K562 (cell line): Measurements from ENCODE around the gene PGM3. TPM values are rescaled to one million over a fixed set of nuclear protein-coding genes. Genes with fewer than 3 reads are reported as not detected.

Experiments
- CBX5 ChIP-seq: IDR thresholded peaks from 2 replicates; pipeline ENCODE4 v1.6.1; 2014; ENCODE audit warnings: low read depth, borderline replicate concordance
- CTBP1 ChIP-seq: fragments of 450-650 bp; IDR thresholded peaks from 2 replicates; pipeline ENCODE4 v1.6.1; 2016; ENCODE audit warnings: borderline replicate concordance
- LCOR ChIP-seq: sonication (generic); formaldehyde crosslinking; IDR thresholded peaks from 2 replicates; pipeline ENCODE4 v1.8.0; 2022; ENCODE audit warnings: mild to moderate bottlenecking, missing genetic modification reagents
- MAZ ChIP-seq, 2 experiments: fragments of 450-650 bp in 1 of 2; sonication (generic) in 1 of 2; formaldehyde crosslinking; IDR thresholded peaks in 1 of 2; conservative IDR thresholded peaks in 1 of 2; 2 replicates each; pipeline versions ENCODE4 v1.4.0 to v1.5.0; 2020; ENCODE audit warnings: mild to moderate bottlenecking in 1 of 2, missing genetic modification reagents in 1 of 2
- PHB ChIP-seq: fragments of 250-450 bp; sonication (Bioruptor Pico); IDR thresholded peaks from 2 replicates; pipeline ENCODE4 v1.5.0; 2021
- STAG1 ChIP-seq: sonication (generic); formaldehyde crosslinking; IDR thresholded peaks from 2 replicates; pipeline ENCODE4 v1.5.0; 2020; ENCODE audit warnings: missing genetic modification reagents, borderline replicate concordance
- STAT5A ChIP-seq: IDR thresholded peaks from 2 replicates; pipeline ENCODE4 v1.6.1; 2012; ENCODE audit warnings: low read length, inconsistent platforms, borderline replicate concordance
- ZFP36 ChIP-seq: fragments of 150-350 bp; IDR thresholded peaks from 2 replicates; pipeline ENCODE4 v1.6.1; 2018; ENCODE audit warnings: low read length, low read depth; ENCODE audit not compliant: partially characterized antibody
- ZSCAN29 ChIP-seq: fragments of 450-650 bp; IDR thresholded peaks from 2 replicates; pipeline ENCODE4 v1.6.1; 2017
- polyA plus RNA-seq, 8 experiments: library from polyadenylated mRNA; depleted of rRNA in 4 of 8; stranded (reverse) in 5 of 8; unstranded in 3 of 8; fragments of >200 nt; fragmentation: Nextera tagmentation in 2 of 8; fragmentation: Illumina TruSeq in 1 of 8; extraction: Ambion mirVana in 2 of 8; extraction: Trizol in 1 of 8; gene quantifications; 2 replicates each; pipeline versions ENCODE4 v1.2.1 to v1.2.3, GENCODE V29; 2011 to 2014; ENCODE audit warnings: inconsistent platforms in 1 of 8, missing spikeins in 1 of 8
- total RNA-seq, 7 experiments: library from RNA; depleted of rRNA in 6 of 7; stranded (reverse); fragments of >200 nt in 6 of 7; fragmentation: Illumina TruSeq in 2 of 7; extraction: Trizol in 2 of 7; gene quantifications; 2 replicates each; pipeline versions ENCODE4 v1.2.1 to v1.2.3, GENCODE V29; 2011 to 2021; ENCODE audit warnings: low replicate concordance in 1 of 7
- TF ChIP-seq, protein P1 (sequence below), 2 experiments: fragments of 450-650 bp; formaldehyde crosslinking in 1 of 2; IDR thresholded peaks; 2 replicates each; pipeline versions ENCODE4 v1.4.0 to v1.6.1; 2014 to 2020; ENCODE audit warnings: mild to moderate bottlenecking in 2 of 2, borderline replicate concordance in 1 of 2, low read depth in 1 of 2
- TF ChIP-seq, protein P2 (sequence below), 3 experiments: IDR thresholded peaks in 2 of 3; conservative IDR thresholded peaks in 1 of 3; 2 replicates each; pipeline ENCODE4 v1.5.1; 2011 to 2012; ENCODE audit warnings: low read length in 3 of 3, mild to moderate bottlenecking in 3 of 3, control low read depth in 2 of 3, improper control_type of control experiment in 1 of 3, inconsistent platforms in 1 of 3, low read depth in 1 of 3, mixed read lengths in 1 of 3, moderate library complexity in 1 of 3; ENCODE audit not compliant: insufficient read depth in 2 of 3
- TF ChIP-seq, protein P3 (sequence below): fragments of 450-650 bp; formaldehyde crosslinking; IDR thresholded peaks from 2 replicates; pipeline ENCODE4 v1.4.0; 2020; ENCODE audit warnings: mild to moderate bottlenecking, moderate library complexity

The PGM3 gene
- total and polyA plus RNA-seq, 9 of the 15 experiments (the other 6 are each of a cell fraction or from before 2014, with no cell fraction given), result 19.1 to 107 (median 50.5) TPM

- TF ChIP-seq, protein P1, sequence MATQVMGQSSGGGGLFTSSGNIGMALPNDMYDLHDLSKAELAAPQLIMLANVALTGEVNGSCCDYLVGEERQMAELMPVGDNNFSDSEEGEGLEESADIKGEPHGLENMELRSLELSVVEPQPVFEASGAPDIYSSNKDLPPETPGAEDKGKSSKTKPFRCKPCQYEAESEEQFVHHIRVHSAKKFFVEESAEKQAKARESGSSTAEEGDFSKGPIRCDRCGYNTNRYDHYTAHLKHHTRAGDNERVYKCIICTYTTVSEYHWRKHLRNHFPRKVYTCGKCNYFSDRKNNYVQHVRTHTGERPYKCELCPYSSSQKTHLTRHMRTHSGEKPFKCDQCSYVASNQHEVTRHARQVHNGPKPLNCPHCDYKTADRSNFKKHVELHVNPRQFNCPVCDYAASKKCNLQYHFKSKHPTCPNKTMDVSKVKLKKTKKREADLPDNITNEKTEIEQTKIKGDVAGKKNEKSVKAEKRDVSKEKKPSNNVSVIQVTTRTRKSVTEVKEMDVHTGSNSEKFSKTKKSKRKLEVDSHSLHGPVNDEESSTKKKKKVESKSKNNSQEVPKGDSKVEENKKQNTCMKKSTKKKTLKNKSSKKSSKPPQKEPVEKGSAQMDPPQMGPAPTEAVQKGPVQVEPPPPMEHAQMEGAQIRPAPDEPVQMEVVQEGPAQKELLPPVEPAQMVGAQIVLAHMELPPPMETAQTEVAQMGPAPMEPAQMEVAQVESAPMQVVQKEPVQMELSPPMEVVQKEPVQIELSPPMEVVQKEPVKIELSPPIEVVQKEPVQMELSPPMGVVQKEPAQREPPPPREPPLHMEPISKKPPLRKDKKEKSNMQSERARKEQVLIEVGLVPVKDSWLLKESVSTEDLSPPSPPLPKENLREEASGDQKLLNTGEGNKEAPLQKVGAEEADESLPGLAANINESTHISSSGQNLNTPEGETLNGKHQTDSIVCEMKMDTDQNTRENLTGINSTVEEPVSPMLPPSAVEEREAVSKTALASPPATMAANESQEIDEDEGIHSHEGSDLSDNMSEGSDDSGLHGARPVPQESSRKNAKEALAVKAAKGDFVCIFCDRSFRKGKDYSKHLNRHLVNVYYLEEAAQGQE (IDR thresholded peaks at IDR 0.05; ENCODE audit: borderline replicate concordance), result peak; percentile 73
- TF ChIP-seq, protein P1 (CRISPR knock-in tag; IDR thresholded peaks at IDR 0.05; ENCODE audit: low read depth), result no peak
- TF ChIP-seq MAZ (CRISPR knock-in tag; conservative IDR thresholded peaks at IDR 0.05 in 1 of 2, IDR thresholded peaks at IDR 0.05 in 1 of 2) (peak in 1 of 2 experiments; percentile 55; a peak in 1 of 4 replicates), STAG1 (peak; percentile 59; the same call in 1 of the 2 replicates), ZFP36 (no peak), CTBP1 (0 out of 2 replicates have a peak, but pooled peaks have one; percentile 18), STAT5A (no peak), CBX5 (no peak), LCOR (CRISPR knock-in tag) (0 out of 2 replicates have a peak, but pooled peaks have one; percentile 27), ZSCAN29 (no peak), PHB (CRISPR knock-in tag) (no peak)
- TF ChIP-seq, protein P2, sequence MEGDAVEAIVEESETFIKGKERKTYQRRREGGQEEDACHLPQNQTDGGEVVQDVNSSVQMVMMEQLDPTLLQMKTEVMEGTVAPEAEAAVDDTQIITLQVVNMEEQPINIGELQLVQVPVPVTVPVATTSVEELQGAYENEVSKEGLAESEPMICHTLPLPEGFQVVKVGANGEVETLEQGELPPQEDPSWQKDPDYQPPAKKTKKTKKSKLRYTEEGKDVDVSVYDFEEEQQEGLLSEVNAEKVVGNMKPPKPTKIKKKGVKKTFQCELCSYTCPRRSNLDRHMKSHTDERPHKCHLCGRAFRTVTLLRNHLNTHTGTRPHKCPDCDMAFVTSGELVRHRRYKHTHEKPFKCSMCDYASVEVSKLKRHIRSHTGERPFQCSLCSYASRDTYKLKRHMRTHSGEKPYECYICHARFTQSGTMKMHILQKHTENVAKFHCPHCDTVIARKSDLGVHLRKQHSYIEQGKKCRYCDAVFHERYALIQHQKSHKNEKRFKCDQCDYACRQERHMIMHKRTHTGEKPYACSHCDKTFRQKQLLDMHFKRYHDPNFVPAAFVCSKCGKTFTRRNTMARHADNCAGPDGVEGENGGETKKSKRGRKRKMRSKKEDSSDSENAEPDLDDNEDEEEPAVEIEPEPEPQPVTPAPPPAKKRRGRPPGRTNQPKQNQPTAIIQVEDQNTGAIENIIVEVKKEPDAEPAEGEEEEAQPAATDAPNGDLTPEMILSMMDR (IDR thresholded peaks at IDR 0.05 in 2 of 3, conservative IDR thresholded peaks at IDR 0.05 in 1 of 3; ENCODE audit: insufficient read depth in 2 of 3, low read depth in 1 of 3, low read length in 3 of 3), result peak; percentile 84 to 91 (median 90)
- TF ChIP-seq, protein P3, sequence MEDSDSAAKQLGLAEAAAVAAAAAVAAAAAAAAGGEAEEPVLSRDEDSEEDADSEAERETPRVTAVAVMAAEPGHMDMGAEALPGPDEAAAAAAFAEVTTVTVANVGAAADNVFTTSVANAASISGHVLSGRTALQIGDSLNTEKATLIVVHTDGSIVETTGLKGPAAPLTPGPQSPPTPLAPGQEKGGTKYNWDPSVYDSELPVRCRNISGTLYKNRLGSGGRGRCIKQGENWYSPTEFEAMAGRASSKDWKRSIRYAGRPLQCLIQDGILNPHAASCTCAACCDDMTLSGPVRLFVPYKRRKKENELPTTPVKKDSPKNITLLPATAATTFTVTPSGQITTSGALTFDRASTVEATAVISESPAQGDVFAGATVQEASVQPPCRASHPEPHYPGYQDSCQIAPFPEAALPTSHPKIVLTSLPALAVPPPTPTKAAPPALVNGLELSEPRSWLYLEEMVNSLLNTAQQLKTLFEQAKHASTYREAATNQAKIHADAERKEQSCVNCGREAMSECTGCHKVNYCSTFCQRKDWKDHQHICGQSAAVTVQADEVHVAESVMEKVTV, result peak; percentile 79
Measured at GRCh38 chr6:83215131-83216047, 22.3 kb upstream of the PGM3 start (continued).
